Hepatocyte (in vitro differentiated cells): ENCODE results near the gene RTL1. TPM values are rescaled to one million over a fixed set of nuclear protein-coding genes. Genes with fewer than 3 reads are reported as not detected.

ENCODE experiments used
- DNase-seq: peaks from one replicate; pipeline ENCODE4 v3.0.0-alpha.2; 2016; ENCODE audit warnings: low spot score
- H2AFZ ChIP-seq: fragments of 200-600 bp; sonication (generic); 2 replicates; pipeline ENCODE4 v1.6.0; 2016; ENCODE audit warnings: antibody characterized with exemption, mild to moderate bottlenecking
- H3K27ac ChIP-seq: fragments of 200-600 bp; sonication (generic); 2 replicates; pipeline ENCODE4 v1.5.1; 2016; ENCODE audit warnings: mild to moderate bottlenecking
- H3K27me3 ChIP-seq: fragments of 200-600 bp; sonication (generic); 2 replicates; pipeline ENCODE4 v1.6.1; 2016
- H3K36me3 ChIP-seq: fragments of 200-600 bp; sonication (generic); replicated peaks from 2 replicates; pipeline ENCODE4 v1.5.1; 2016; ENCODE audit warnings: low read depth; ENCODE audit not compliant: insufficient read depth
- H3K4me1 ChIP-seq: fragments of 200-600 bp; sonication (generic); 2 replicates; pipeline ENCODE4 v1.5.1; 2016; ENCODE audit warnings: mild to moderate bottlenecking, moderate library complexity; ENCODE audit not compliant: insufficient read depth
- H3K4me2 ChIP-seq: fragments of 200-600 bp; sonication (generic); 2 replicates; pipeline ENCODE4 v1.6.0; 2016
- H3K4me3 ChIP-seq: fragments of 200-600 bp; sonication (generic); 2 replicates; pipeline ENCODE4 v1.5.1; 2016; ENCODE audit warnings: mild to moderate bottlenecking
- H3K79me2 ChIP-seq: fragments of 200-600 bp; sonication (generic); 2 replicates; pipeline ENCODE4 v1.6.0; 2017; ENCODE audit warnings: mild to moderate bottlenecking
- H3K9me2 ChIP-seq: fragments of 200-600 bp; sonication (generic); replicated peaks from 2 replicates; pipeline ENCODE4 v1.6.0; 2017; ENCODE audit warnings: mild to moderate bottlenecking; ENCODE audit not compliant: insufficient read depth
- H3K9me3 ChIP-seq: fragments of 200-600 bp; sonication (generic); 2 replicates; pipeline ENCODE4 v1.5.1; 2016; ENCODE audit warnings: low read depth, mild to moderate bottlenecking
- H4K20me1 ChIP-seq: fragments of 200-600 bp; sonication (generic); 2 replicates; pipeline ENCODE4 v1.6.0; 2016; ENCODE audit warnings: mild to moderate bottlenecking; ENCODE audit not compliant: insufficient read depth, poor library complexity, severe bottlenecking
- CTCF ChIP-seq: fragments of 200-600 bp; sonication (generic); IDR thresholded peaks from 2 replicates; pipeline ENCODE4 v1.5.1; 2016; ENCODE audit warnings: antibody characterized with exemption, mild to moderate bottlenecking; ENCODE audit not compliant: poor library complexity
- EZH2 ChIP-seq: fragments of 200-600 bp; sonication (generic); IDR thresholded peaks from 2 replicates; pipeline ENCODE4 v1.6.1; 2016; ENCODE audit warnings: antibody characterized with exemption, mild to moderate bottlenecking, borderline replicate concordance
- EZH2phosphoT487 ChIP-seq: fragments of 200-600 bp; sonication (generic); IDR thresholded peaks from one replicate; pipeline ENCODE4 v1.6.1; 2018; ENCODE audit warnings: antibody characterized with exemption, mild to moderate bottlenecking, low read depth, moderate library complexity; ENCODE audit not compliant: unreplicated experiment, severe bottlenecking
- WGBS: methylation state at CpG from one replicate; pipeline ENCODE4 v1.1.6; 2016; ENCODE audit warnings: low lambda C conversion rate; ENCODE audit errors: missing lambda C conversion rate; 5-methylcytosine and 5-hydroxymethylcytosine counted together
- polyA plus RNA-seq: library from polyadenylated mRNA; unstranded; fragments of >200 nt; fragmentation: Nextera tagmentation; extraction: Ambion mirVana; gene quantifications from 2 replicates; pipeline ENCODE4 v1.2.1, GENCODE V29; 2016
- total RNA-seq: library from RNA; depleted of rRNA; stranded (reverse); fragments of >200 nt; gene quantifications from 2 replicates; pipeline ENCODE4 v1.2.3, GENCODE V29; 2014

The RTL1 gene
- total and polyA plus RNA-seq, 2 experiments from 2014 or later = 1.4 to 2.6 TPM

GRCh38 chr14:100875861-100876590, 27.5 kb downstream of the RTL1 start:
- no peak for TF ChIP-seq EZH2phosphoT487
- no peak for TF ChIP-seq CTCF
- TF ChIP-seq EZH2 = no peak
- Histone ChIP-seq H3K27me3 (no peaks in the 10 kb centered on the region), H3K79me2 (no peaks in the 10 kb centered on the region), H3K27ac (no peak overlapping the region), H3K4me2 (no peak overlapping the region), H3K9me2 (no peaks in the 10 kb centered on the region), H3K4me3 (no peak overlapping the region), H4K20me1 (no peaks in the 10 kb centered on the region), H2AFZ (no peak overlapping the region), H3K9me3 (no peaks in the 10 kb centered on the region), H3K4me1 (no peaks in the 10 kb centered on the region), H3K36me3 (no peaks in the 10 kb centered on the region)
- DNase-seq = no peak
- 90% methylated on average over 16 of the region's 17 CpGs for WGBS

- H2AFZ ChIP-seq = no peak overlapping the region
- no peaks in the 10 kb centered on the region for H3K79me2 ChIP-seq
- no peak overlapping the region for H3K4me2 ChIP-seq
- no peaks in the 10 kb centered on the region for H3K4me1 ChIP-seq
- WGBS = 96% methylated on average over 6 of the region's 6 CpGs
- H3K9me3 ChIP-seq = no peaks in the 10 kb centered on the region
- TF ChIP-seq EZH2 (no peak), CTCF (no peak), EZH2phosphoT487 (no peak)
- H3K36me3 ChIP-seq = no peaks in the 10 kb centered on the region
- no peaks in the 10 kb centered on the region for H4K20me1 ChIP-seq
- no peak overlapping the region for H3K4me3 ChIP-seq
- no peaks in the 10 kb centered on the region for H3K9me2 ChIP-seq
- H3K27ac ChIP-seq = no peak overlapping the region
- no peak for DNase-seq
- no peaks in the 10 kb centered on the region for H3K27me3 ChIP-seq
Observed at GRCh38 chr14:100875126-100875525, 28.4 kb downstream of the RTL1 start.

GRCh38 chr14:100874411-100875091, 29.0 kb downstream of the RTL1 start:
- Histone ChIP-seq H3K36me3 (no peaks in the 10 kb centered on the region), H3K4me3 (no peak overlapping the region), H3K9me3 (no peaks in the 10 kb centered on the region), H3K79me2 (no peaks in the 10 kb centered on the region), H2AFZ (no peak overlapping the region), H3K27me3 (no peaks in the 10 kb centered on the region), H3K27ac (no peak overlapping the region), H3K4me2 (no peak overlapping the region), H3K9me2 (no peaks in the 10 kb centered on the region), H3K4me1 (no peaks in the 10 kb centered on the region), H4K20me1 (no peaks in the 10 kb centered on the region)
- TF ChIP-seq EZH2 = no peak
- no peak for TF ChIP-seq CTCF
- TF ChIP-seq EZH2phosphoT487 = no peak
- no peak for DNase-seq
- 95% methylated on average over 20 of the region's 21 CpGs for WGBS
